HG03442 (cell line): ENCODE measurements around the gene HECTD2.

ENCODE experiments used
- ATAC-seq: cut with Tn5 transposase; IDR thresholded peaks from one replicate; pipeline ENCODE4 v1.9.1; 2021; ENCODE audit warnings: mild to moderate bottlenecking, moderate library complexity; ENCODE audit not compliant: unreplicated experiment

The HECTD2 gene

DNA sequence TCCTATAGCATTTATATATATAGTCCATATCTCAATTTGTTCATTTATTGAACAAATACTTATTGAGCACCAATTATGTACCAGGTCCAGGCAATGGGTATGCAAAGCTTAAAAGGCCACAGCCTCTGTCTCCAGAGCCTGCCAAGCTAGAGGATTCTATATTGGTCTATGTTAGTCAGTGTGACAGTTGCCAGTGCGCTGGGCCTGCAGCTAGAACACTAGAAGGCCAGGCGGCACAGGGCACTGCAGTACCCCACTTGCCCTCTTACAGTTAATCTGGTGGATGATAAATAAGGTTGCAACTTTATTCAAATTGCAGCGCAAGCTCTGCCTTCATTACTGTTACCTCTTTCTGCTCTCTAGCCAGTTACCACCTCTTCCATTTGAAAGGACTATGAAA lies 153.9 kb downstream of the HECTD2 start:
- ATAC-seq: no peak
